ENCODE measurements around the gene TSPYL2. TPM values are rescaled to one million over a fixed set of nuclear protein-coding genes. Genes with fewer than 3 reads are reported as not detected.

TSPYL2 gene
- total and polyA plus RNA-seq, 2 of the 8 experiments (the other 6 are each of a cell fraction or from before 2014, with no cell fraction given): 13.4 to 13.7 TPM

GRCh38 chrX:53116101-53116500 lies 33.9 kb downstream of the TSPYL2 start (continued):
- TF ChIP-seq CTCF (IDR thresholded peaks at IDR 0.05; ENCODE audit: control extremely low read depth in 1 of 3, insufficient read depth in 1 of 3, low read depth in 1 of 3, low read length in 3 of 3) (no peak), CREB1 (IDR thresholded peaks at IDR 0.05) (no peak), GABPA (IDR thresholded peaks at IDR 0.05; ENCODE audit: borderline replicate concordance, insufficient read depth, low read length) (no peak)
